Measurements from ENCODE around the gene CFAP46. TPM values are rescaled to one million over a fixed set of nuclear protein-coding genes. Genes with fewer than 3 reads are reported as not detected.
A peak's percentile ranks its signal among the peaks of the same experiment; 100 is the strongest.
"Not testable (repeated sequence)": the region's sequence is repeated elsewhere in the genome, so short reads cannot be mapped to it uniquely, and the experiment has no call there.

The CFAP46 gene
- polyA plus RNA-seq, 3 donors, result 0.07 TPM; not detected in 2

GRCh38 chr10:132774902-132775863 lies 167.2 kb downstream of the CFAP46 start:
- 96% methylated on average over 10 of the region's 22 CpGs for WGBS (ENCODE audit: insufficient coverage)
- DNase-seq, result no peak
- H3K27me3 ChIP-seq (ENCODE audit: control insufficient read depth in 2 of 2, insufficient read depth in 2 of 2, low read length in 2 of 2), result no peaks in the 10 kb centered on the region
- H2AFZ ChIP-seq (ENCODE audit: insufficient read depth, low read depth, low read length, poor library complexity, severe bottlenecking), result no peak overlapping the region
- H3K4me3 ChIP-seq (replicated peaks in 1 of 3; ENCODE audit: low read depth in 2 of 3, low read length in 3 of 3), result no peak overlapping the region
- H3K36me3 Mint-ChIP-seq, result peaks cover 32 to 62% of the 10 kb centered on the region in 2 donors
- H3K79me2 ChIP-seq (ENCODE audit: insufficient read depth, low read length), result no peaks in the 10 kb centered on the region
- H3K9me3 Mint-ChIP-seq, result peaks cover 0 to 16% (median 10%) of the 10 kb centered on the region in 7 donors
- no peak overlapping the region for H3K4me3 Mint-ChIP-seq
- no peak overlapping the region for H3K9ac ChIP-seq (ENCODE audit: insufficient read depth, low read length, poor library complexity, severe bottlenecking)
- no peaks in the 10 kb centered on the region for H4K20me1 ChIP-seq (ENCODE audit: insufficient read depth, low read length)
- H3K36me3 ChIP-seq (replicated peaks in 1 of 2; ENCODE audit: control insufficient read depth in 1 of 2, insufficient read depth in 2 of 2, low read length in 2 of 2), result peaks cover 33 to 40% of the 10 kb centered on the region in 2 donors
- peaks cover 14 to 15% of the 10 kb centered on the region in 2 donors for H3K9me3 ChIP-seq (replicated peaks in 1 of 2; ENCODE audit: control insufficient read depth in 1 of 2, insufficient read depth in 1 of 2, low read length in 2 of 2)
- no peaks in the 10 kb centered on the region for H3K4me1 Mint-ChIP-seq
- H3K4me2 ChIP-seq (replicated peaks; ENCODE audit: extremely low read depth, low read length, poor library complexity, severe bottlenecking), result no peak overlapping the region
- no peak for TF ChIP-seq CTCF (IDR thresholded peaks at IDR 0.05)
- no peak overlapping the region for H3K27ac ChIP-seq (ENCODE audit: low read depth in 1 of 2, low read length in 2 of 2)
- peak overlapping the region in 2 of 7 donors; percentile 3 to 10 for H3K27ac Mint-ChIP-seq
- peaks cover 0 to 1% (median 0%) of the 10 kb centered on the region in 3 donors for H3K27me3 Mint-ChIP-seq (ENCODE audit: low read depth in 3 of 3)
- intact Hi-C loops (cut with micrococcal nuclease), result no loop called here
- H3K4me1 ChIP-seq (ENCODE audit: control insufficient read depth in 1 of 2, insufficient read depth in 2 of 2, low read length in 2 of 2), result no peaks in the 10 kb centered on the region

- Histone ChIP-seq H3K9me3 (replicated peaks in 1 of 2; ENCODE audit: control insufficient read depth in 1 of 2, insufficient read depth in 1 of 2, low read length in 2 of 2) (peaks cover 21 to 22% of the 10 kb centered on the region in 2 donors), H3K4me2 (replicated peaks; ENCODE audit: extremely low read depth, low read length, poor library complexity, severe bottlenecking) (no peak overlapping the region), H2AFZ (ENCODE audit: insufficient read depth, low read depth, low read length, poor library complexity, severe bottlenecking) (no peak overlapping the region), H3K27ac (ENCODE audit: low read depth in 1 of 2, low read length in 2 of 2) (no peak overlapping the region), H3K27me3 (ENCODE audit: control insufficient read depth in 2 of 2, insufficient read depth in 2 of 2, low read length in 2 of 2) (no peaks in the 10 kb centered on the region), H4K20me1 (ENCODE audit: insufficient read depth, low read length) (no peaks in the 10 kb centered on the region), H3K4me3 (replicated peaks in 1 of 3; ENCODE audit: low read depth in 2 of 3, low read length in 3 of 3) (no peak overlapping the region), H3K9ac (ENCODE audit: insufficient read depth, low read length, poor library complexity, severe bottlenecking) (no peak overlapping the region), H3K4me1 (ENCODE audit: control insufficient read depth in 1 of 2, insufficient read depth in 2 of 2, low read length in 2 of 2) (no peaks in the 10 kb centered on the region), H3K79me2 (ENCODE audit: insufficient read depth, low read length) (no peaks in the 10 kb centered on the region), H3K36me3 (replicated peaks in 1 of 2; ENCODE audit: control insufficient read depth in 1 of 2, insufficient read depth in 2 of 2, low read length in 2 of 2) (peaks cover 26 to 40% of the 10 kb centered on the region in 2 donors)
- peaks cover 4 to 23% (median 15%) of the 10 kb centered on the region in 7 donors for H3K9me3 Mint-ChIP-seq
- H3K4me1 Mint-ChIP-seq, result no peaks in the 10 kb centered on the region
- no peak for DNase-seq
- WGBS (ENCODE audit: insufficient coverage), result 96% methylated on average over 24 of the region's 29 CpGs
- intact Hi-C loops (cut with micrococcal nuclease), result no loop called here
- TF ChIP-seq CTCF (IDR thresholded peaks at IDR 0.05), result no peak
- H3K27ac Mint-ChIP-seq, result peak overlapping the region in 1 of 7 donors; percentile 53
- peaks cover 25 to 60% of the 10 kb centered on the region in 2 donors for H3K36me3 Mint-ChIP-seq
- H3K4me3 Mint-ChIP-seq, result no peak overlapping the region
- H3K27me3 Mint-ChIP-seq (ENCODE audit: low read depth in 3 of 3), result peaks cover 0 to 1% (median 0%) of the 10 kb centered on the region in 3 donors
These were observed 168.0 kb downstream of the CFAP46 start for GRCh38 chr10:132774181-132774901.

- H2AFZ ChIP-seq (ENCODE audit: insufficient read depth, low read depth, low read length, poor library complexity, severe bottlenecking); H3K4me3 ChIP-seq (replicated peaks in 1 of 3; ENCODE audit: low read depth in 2 of 3, low read length in 3 of 3); H4K20me1 ChIP-seq (ENCODE audit: insufficient read depth, low read length); H3K27me3 ChIP-seq (ENCODE audit: control insufficient read depth in 2 of 2, insufficient read depth in 2 of 2, low read length in 2 of 2); H3K27ac Mint-ChIP-seq; H3K4me1 Mint-ChIP-seq; H3K79me2 ChIP-seq (ENCODE audit: insufficient read depth, low read length); DNase-seq; H3K9ac ChIP-seq (ENCODE audit: insufficient read depth, low read length, poor library complexity, severe bottlenecking); H3K27ac ChIP-seq (ENCODE audit: low read depth in 1 of 2, low read length in 2 of 2); H3K4me2 ChIP-seq (replicated peaks; ENCODE audit: extremely low read depth, low read length, poor library complexity, severe bottlenecking); intact Hi-C loops (cut with micrococcal nuclease); H3K4me3 Mint-ChIP-seq; H3K4me1 ChIP-seq (ENCODE audit: control insufficient read depth in 1 of 2, insufficient read depth in 2 of 2, low read length in 2 of 2); H3K27me3 Mint-ChIP-seq (ENCODE audit: low read depth in 3 of 3): not testable (repeated sequence)
- Mint-ChIP-seq H3K36me3 (peaks cover 30 to 63% of the 10 kb centered on the region in 2 donors), H3K9me3 (peaks cover 18 to 39% (median 29%) of the 10 kb centered on the region in 7 donors)
- 97% methylated on average over 19 of the region's 25 CpGs for WGBS (ENCODE audit: insufficient coverage)
- Histone ChIP-seq H3K9me3 (replicated peaks in 1 of 2; ENCODE audit: control insufficient read depth in 1 of 2, insufficient read depth in 1 of 2, low read length in 2 of 2) (peaks cover 37% of the 10 kb centered on the region in 2 donors), H3K36me3 (replicated peaks in 1 of 2; ENCODE audit: control insufficient read depth in 1 of 2, insufficient read depth in 2 of 2, low read length in 2 of 2) (peaks cover 30 to 43% of the 10 kb centered on the region in 2 donors)
These were observed 169.6 kb downstream of the CFAP46 start for GRCh38 chr10:132772816-132773215.

Measured in CD14-positive monocyte (primary cell).